Limb (tissue), 2 donors: Measurements from ENCODE around the gene POGLUT2.
A peak's percentile ranks its signal among the peaks of the same experiment; 100 is the strongest.
"Not testable (repeated sequence)": the region's sequence is repeated elsewhere in the genome, so short reads cannot be mapped to it uniquely, and the experiment has no call there.

ENCODE experiments used
- DNase-seq, 2 donors: peaks; one replicate each; pipeline ENCODE4 v3.0.0-alpha.2; 2016; ENCODE audit errors: extremely low spot score in 2 of 2

The POGLUT2 gene

DNA sequence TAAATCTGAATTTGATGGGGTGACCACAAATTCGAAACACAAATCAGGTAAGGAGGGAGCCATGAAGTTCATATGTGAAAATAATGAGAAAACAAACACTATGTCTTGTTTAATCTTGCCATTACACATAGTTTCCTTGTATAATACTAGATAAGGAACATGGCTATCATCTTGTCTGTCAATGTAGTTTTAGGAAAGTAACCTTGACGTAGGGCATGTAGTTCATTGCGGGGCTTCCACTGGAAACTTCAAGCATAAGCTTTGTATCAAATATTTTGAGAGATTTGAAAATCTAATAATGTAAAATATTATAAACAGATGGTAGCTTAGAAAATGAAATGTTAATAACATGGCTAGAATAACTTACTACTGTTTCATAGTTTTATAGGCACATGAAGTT lies 8.9 kb upstream of the POGLUT2 start:
- DNase-seq, result no peak

GRCh38 chr13:102805680-102806079 lies 6.9 kb upstream of the POGLUT2 start:
- no peak for DNase-seq

DNA sequence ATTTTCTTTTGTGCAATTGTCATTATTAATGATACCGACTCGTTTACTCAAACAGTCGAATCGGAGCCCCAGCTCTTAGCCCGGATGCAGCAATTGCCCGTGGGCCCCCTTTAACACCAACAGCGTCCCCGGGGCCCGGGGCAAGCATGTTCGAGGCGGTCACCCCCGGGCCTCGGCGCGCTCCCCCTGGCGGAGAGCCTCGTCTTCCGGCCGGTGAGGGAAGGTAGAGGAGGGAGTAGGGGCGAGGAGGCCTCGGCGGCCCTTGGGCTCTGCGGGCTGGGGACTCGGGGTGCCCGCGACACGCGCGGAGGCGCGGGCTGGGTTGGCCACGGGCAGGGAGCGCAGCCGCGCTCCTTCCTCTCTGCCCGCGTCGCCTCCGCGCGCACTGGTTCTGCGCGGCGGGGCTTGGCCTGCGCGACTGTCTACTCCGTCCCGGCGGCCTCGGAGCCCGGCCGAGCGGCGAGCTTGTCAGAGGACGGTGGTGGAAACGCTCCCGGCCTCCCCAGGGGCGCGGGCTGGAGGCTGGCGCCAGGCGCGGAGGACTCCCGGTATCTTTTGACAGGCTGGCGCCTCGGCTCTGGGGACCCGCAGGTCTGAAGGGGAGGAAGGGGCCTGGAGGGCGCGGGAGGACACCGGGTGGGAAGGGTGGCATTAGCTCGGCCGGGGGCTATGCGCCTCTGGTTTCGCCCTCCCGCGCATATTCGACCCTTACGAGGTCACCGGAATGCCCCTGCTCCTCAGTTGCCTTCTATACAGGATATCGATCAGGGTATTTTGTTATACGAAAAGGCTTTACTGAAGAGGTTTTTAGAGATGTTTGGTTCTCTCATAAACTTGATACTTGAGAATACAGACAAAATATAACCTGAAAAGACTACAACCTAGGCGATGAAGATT lies 1.6 kb upstream of the POGLUT2 start:
- DNase-seq, result peak; percentile 70 to 91

- peak in 1 of 2 donors; percentile 7 for DNase-seq
Measured at GRCh38 chr13:102799426-102800144, 809 bp upstream of the POGLUT2 start.

- no peak for DNase-seq
Measured at GRCh38 chr13:102793611-102794355, 5.0 kb downstream of the POGLUT2 start.

GRCh38 chr13:102792396-102792795 lies 6.4 kb downstream of the POGLUT2 start:
- DNase-seq, result no peak

DNA sequence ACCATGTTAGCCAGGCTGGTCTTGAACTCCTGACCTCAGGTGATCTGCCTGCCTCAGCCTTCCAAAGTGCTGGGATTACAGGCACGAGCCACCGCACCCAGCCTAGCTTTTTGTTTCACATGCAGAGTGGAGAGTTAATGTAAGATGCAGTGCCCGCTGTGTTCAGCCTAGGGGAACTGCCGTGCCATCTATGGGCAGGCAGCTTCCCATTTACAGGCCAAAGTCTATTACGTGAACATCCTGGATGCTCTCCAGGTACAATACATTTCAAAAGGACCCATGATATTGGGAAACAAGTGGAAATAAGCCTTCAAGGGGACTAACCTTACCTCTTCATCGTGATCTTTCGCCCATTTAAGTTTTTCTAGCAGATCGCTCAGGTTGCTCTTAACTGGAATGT lies 10.1 kb downstream of the POGLUT2 start:
- no peak for DNase-seq

DNA sequence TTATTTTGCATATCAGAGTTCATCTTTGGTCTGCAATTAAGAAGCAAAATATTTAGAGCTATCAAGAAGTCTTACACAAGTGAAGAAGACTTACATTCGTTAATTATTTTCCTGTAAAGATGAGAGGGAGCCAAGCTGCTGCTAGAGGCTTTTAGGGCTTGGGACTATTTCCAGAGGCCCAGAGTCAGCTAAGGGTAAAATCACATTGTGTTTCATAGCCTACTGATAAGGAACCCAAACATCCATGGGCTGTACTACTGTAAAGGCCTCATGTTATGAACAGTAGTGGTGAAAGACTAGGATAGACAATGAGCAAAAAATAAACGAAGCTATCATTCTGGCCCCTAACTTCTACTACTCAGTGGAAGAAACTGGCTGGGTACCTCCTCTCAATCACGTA lies 14.3 kb downstream of the POGLUT2 start:
- DNase-seq, result no peak

- no peak for DNase-seq
Measured at GRCh38 chr13:102781591-102781990, 17.2 kb downstream of the POGLUT2 start.

- not testable (repeated sequence) for DNase-seq
Measured at GRCh38 chr13:102780656-102781055, 18.1 kb downstream of the POGLUT2 start.

- DNase-seq, result no peak
Measured at GRCh38 chr13:102779436-102780159, 19.2 kb downstream of the POGLUT2 start.

- DNase-seq, result no peak
Measured at GRCh38 chr13:102777736-102778135, 21.0 kb downstream of the POGLUT2 start.

DNA sequence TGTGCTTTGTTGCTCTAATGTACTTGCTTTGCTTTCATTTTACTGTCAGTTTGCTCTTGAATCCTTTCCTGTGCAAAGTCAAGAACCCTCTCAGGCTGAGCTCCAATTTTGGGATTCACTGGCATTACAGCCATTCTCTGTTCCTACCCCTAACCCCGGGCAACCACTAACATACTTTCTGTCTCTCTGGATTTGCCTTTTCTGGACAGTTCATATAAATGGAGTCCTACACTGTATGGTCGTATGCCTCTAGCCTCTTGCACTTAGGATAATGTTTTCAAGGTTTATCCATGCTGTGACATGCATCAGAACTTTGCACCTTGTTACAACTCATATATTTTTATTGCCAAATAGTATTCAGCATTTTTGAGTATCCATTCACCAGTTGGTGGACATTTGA lies 22.5 kb downstream of the POGLUT2 start:
- DNase-seq, result no peak

- DNase-seq, result no peak
Measured at GRCh38 chr13:102774591-102775520, 23.9 kb downstream of the POGLUT2 start.

DNA sequence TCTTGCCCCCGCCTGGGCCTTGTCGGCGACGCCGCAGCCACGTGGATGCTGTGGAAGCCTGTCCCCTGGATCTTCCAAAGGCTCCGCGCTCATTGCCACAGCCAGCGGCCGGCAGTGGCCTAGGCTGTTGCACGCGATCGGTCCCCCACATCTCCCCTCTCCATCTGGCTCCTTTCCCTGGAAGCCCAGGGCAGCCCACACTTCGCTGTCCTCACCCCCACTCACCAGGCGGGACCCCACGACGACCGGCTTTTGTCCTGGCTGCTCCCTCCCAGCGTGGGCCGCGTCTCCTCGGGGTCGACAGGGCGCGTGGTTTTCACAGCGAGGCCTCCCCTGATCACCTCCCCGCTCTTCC lies 24.6 kb downstream of the POGLUT2 start:
- no peak for DNase-seq

DNA sequence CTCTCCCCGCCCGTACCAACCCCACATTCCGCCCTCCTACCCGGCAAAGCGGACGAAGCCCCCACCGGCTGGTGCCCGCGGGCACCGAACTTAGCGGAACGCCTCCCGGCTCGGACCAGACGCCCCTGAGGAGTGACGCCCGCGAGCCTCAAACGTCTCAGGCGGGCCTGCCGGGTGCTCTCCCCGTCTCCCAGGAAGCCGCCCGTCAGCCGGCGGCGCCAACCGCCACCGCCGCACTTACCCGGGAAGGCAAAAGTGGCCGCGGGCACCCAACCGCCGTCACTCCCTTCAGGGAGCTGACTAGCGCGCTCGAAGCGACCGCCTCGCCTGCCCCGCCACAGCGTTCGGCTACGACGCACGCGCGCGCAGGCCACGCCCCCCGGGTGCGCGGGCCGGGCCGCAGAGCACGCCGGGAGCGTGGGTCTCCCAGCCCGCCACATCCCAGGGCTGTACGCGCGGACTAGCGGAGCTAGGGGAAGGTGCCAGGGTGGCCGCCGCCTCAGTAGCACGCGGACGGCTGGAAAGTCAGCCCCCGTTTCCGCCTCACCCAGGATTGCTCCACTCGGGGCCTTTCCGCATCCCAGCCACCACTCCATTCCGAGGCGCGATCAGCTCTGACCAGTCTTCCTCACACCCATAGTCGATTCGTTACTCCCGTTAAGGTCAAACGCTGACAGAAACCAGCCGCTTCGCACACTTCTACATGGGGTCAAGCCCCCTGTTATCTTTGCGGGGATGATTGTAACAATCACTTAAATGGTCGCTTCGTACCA lies 25.1 kb downstream of the POGLUT2 start, which contains the start of gene TEX30:
TSS of gene TEX30 (minus strand) at position 346 of the 773 bp plus-strand sequence. CDS start 3,760 bp downstream, outside the sequence.
- peak; percentile 82 to 93 for DNase-seq

DNA sequence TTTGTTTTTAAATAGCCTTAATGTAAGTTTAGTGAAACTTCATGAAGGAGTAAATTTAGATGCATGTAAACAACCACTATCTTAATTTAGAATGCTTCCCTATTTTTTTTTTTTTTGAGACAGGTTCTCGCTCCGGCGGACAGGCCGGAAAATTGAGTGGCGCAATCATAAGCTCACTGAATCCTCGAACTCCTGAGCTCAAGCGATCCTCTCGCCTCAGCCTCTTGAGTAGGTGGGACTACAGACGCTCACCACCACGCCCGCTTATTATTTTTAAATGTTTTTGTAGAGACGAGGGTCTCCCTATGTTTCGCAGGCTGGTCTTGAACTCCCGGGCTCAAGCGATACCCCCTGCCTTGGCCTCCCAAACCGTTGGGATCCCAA lies 26.7 kb downstream of the POGLUT2 start:
- no peak for DNase-seq

- DNase-seq, result no peak
Measured at GRCh38 chr13:102771298-102772041, 27.3 kb downstream of the POGLUT2 start.

GRCh38 chr13:102770435-102770834 lies 28.3 kb downstream of the POGLUT2 start:
- no peak for DNase-seq
